GM12878 (cell line): ENCODE results near the gene TTLL4. TPM values are rescaled to one million over a fixed set of nuclear protein-coding genes. Genes with fewer than 3 reads are reported as not detected.
A peak's percentile ranks its signal among the peaks of the same experiment; 100 is the strongest.

Source experiments
- ASH2L ChIP-seq: fragments of 300-600, 200-600 bp; sonication (generic); IDR thresholded peaks from 2 replicates; pipeline ENCODE4 v1.6.1; 2017; ENCODE audit warnings: low read depth, mild to moderate bottlenecking, borderline replicate concordance
- CBFB ChIP-seq: IDR thresholded peaks from 2 replicates; pipeline ENCODE4 v1.6.1; 2016; ENCODE audit warnings: antibody characterized with exemption, low read depth
- CBX3 ChIP-seq: fragments of 200-600 bp; sonication (generic); IDR thresholded peaks from 2 replicates; pipeline ENCODE4 v1.6.1; 2016; ENCODE audit warnings: low read depth, borderline replicate concordance
- EP300 ChIP-seq, 2 experiments: fragments of 150-350 bp in 1 of 2; IDR thresholded peaks; 2 replicates each; pipeline ENCODE4 v1.6.1; 2011 to 2012; ENCODE audit warnings: low read depth in 2 of 2, low read length in 2 of 2, borderline replicate concordance in 1 of 2, improper control_type of control experiment in 1 of 2, inconsistent platforms in 1 of 2; ENCODE audit not compliant: control insufficient read depth in 1 of 2
- GABPA ChIP-seq: IDR thresholded peaks from 2 replicates; pipeline ENCODE4 v1.6.1; 2014; ENCODE audit warnings: antibody characterized with exemption, low read depth, mild to moderate bottlenecking, inconsistent platforms
- HDAC2 ChIP-seq: fragments of 200-600 bp; sonication (generic); IDR thresholded peaks from 2 replicates; pipeline ENCODE4 v1.6.1; 2017
- POU2F2 ChIP-seq: IDR thresholded peaks from 3 replicates; pipeline ENCODE4 v1.6.1; 2011; ENCODE audit warnings: low read depth, mild to moderate bottlenecking, low read length, borderline replicate concordance
- RCOR1 ChIP-seq: conservative IDR thresholded peaks from 2 replicates; pipeline ENCODE4 v1.6.1; 2012; ENCODE audit warnings: low read depth, low read length, improper control_type of control experiment
- RFX5 ChIP-seq: IDR thresholded peaks from 2 replicates; pipeline ENCODE4 v1.6.1; 2011; ENCODE audit warnings: low read depth, low read length, improper control_type of control experiment
- SMARCA5 ChIP-seq: fragments of 450-650 bp; IDR thresholded peaks from 2 replicates; pipeline ENCODE4 v1.6.1; 2017; ENCODE audit warnings: mild to moderate bottlenecking
- SREBF1 ChIP-seq: IDR thresholded peaks from 2 replicates; pipeline ENCODE4 v1.6.1; 2012; ENCODE audit warnings: mild to moderate bottlenecking, low read length
- STAT1 ChIP-seq: fragments of 450-650 bp; conservative IDR thresholded peaks from 2 replicates; pipeline ENCODE4 v1.6.1; 2014; ENCODE audit warnings: antibody characterized with exemption, mild to moderate bottlenecking
- TCF12 ChIP-seq: IDR thresholded peaks from 2 replicates; pipeline ENCODE4 v1.6.1; 2011; ENCODE audit warnings: low read depth, mild to moderate bottlenecking, low read length
- TCF7 ChIP-seq: IDR thresholded peaks from 2 replicates; pipeline ENCODE4 v1.6.1; 2014; ENCODE audit warnings: antibody characterized with exemption, borderline replicate concordance
- YY1 ChIP-seq: IDR thresholded peaks from 2 replicates; pipeline ENCODE4 v1.6.1; 2011; ENCODE audit warnings: low read depth, mild to moderate bottlenecking, low read length
- ZSCAN29 ChIP-seq: fragments of 450-650 bp; IDR thresholded peaks from 2 replicates; pipeline ENCODE4 v1.6.1; 2017; ENCODE audit warnings: mild to moderate bottlenecking, moderate library complexity
- polyA plus RNA-seq, 11 experiments: library from polyadenylated mRNA; depleted of rRNA in 4 of 11; unstranded in 6 of 11; stranded (reverse) in 5 of 11; fragments of >200 nt; fragmentation: Nextera tagmentation in 4 of 11; fragmentation: Illumina TruSeq in 1 of 11; extraction: Ambion mirVana in 4 of 11; extraction: Trizol in 1 of 11; gene quantifications; 1 replicate in 1 of 11; 2 replicates in 10 of 11; pipeline versions ENCODE4 v1.2.1 to v1.2.3, GENCODE V29; 2011 to 2016; ENCODE audit warnings: inconsistent platforms in 2 of 11, missing spikeins in 2 of 11, low read depth in 1 of 11
- total RNA-seq, 4 experiments: library from RNA; depleted of rRNA in 3 of 4; stranded (reverse); fragments of >200 nt in 3 of 4; fragmentation: Illumina TruSeq in 1 of 4; extraction: Trizol in 1 of 4; gene quantifications; 2 replicates each; pipeline versions ENCODE4 v1.2.1 to v1.2.3, GENCODE V29; 2013 to 2021
- TF ChIP-seq, protein P1 (sequence below): fragments of 450-650 bp; IDR thresholded peaks from 2 replicates; pipeline ENCODE4 v1.6.1; 2017; ENCODE audit warnings: mild to moderate bottlenecking, low read depth, inconsistent platforms; ENCODE audit not compliant: poor library complexity, severe bottlenecking
- TF ChIP-seq, protein P2 (sequence below): IDR thresholded peaks from 2 replicates; pipeline ENCODE4 v1.6.1; 2012; ENCODE audit warnings: low read depth, low read length, improper control_type of control experiment
- TF ChIP-seq, protein P3 (sequence below): IDR thresholded peaks from 2 replicates; pipeline ENCODE4 v1.6.1; 2012; ENCODE audit warnings: improper control_type of control experiment, low read depth, low read length; ENCODE audit not compliant: insufficient replicate concordance

Gene TTLL4
- total and polyA plus RNA-seq, 10 of the 15 experiments (the other 5 are each of a cell fraction or from before 2014, with no cell fraction given): 16.6 to 63.1 (median 32.9) TPM

DNA sequence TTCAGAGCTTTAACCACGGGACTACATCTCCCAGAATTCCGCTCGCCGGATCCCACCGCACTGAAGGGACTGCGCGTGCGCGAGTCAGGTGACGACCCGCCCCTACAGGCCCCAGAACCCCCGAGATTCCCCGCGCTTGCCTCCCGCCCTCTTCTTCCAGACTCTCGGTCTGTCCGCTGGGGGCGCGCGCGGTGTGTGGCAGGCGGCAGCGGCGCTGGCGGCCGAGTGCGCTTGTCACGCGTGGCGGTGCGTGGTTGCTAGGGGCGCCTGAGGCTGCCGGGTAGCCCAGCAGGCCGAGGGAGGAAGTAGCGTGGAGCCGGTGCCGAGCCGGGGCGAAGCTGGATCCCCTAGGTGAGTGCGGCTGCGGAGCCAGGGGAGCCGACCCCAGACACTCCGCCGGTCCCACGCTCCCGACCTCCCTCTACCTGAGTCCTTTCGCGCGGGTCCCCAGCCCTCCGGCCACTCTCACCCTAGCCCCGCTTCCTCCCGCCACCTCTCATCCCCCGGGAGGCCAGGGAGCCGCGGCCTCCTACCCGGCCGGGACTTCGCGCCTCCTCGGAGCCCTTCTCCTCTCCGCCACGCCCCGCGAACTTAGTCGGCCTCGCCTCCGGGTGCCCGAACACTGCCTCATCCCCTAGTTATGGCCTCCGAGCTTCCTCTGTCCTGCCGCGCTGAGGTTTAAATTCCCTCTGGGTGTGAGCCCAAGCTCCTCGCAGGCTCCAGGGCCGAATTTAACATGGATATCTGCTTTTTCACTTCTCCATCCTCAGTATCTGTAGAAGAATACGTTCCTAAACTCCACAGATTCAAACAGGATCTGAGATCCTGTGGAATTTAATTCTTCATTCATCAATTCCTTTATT is at the start of gene TTLL4 (continued):
- TF ChIP-seq EP300 (IDR thresholded peaks at IDR 0.05; ENCODE audit: borderline replicate concordance in 1 of 2, control insufficient read depth in 1 of 2, low read depth in 2 of 2, low read length in 2 of 2) (no peak), SMARCA5 (peak; percentile 78; the same call in 1 of the 2 replicates), STAT1 (peak; percentile 79; the same call in 1 of the 2 replicates), TCF12 (no peak), TCF7 (no peak), RCOR1 (no peak), CBFB (no peak), SREBF1 (peak; percentile 63), HDAC2 (no peak), ZSCAN29 (no peak), CBX3 (no peak), GABPA (no peak), RFX5 (peak; percentile 76; the same call in 1 of the 2 replicates), YY1 (peak; percentile 76), POU2F2 (0 out of 3 replicates have a peak, but pooled peaks have one; percentile 34), ASH2L (no peak)
- TF ChIP-seq, protein P1, sequence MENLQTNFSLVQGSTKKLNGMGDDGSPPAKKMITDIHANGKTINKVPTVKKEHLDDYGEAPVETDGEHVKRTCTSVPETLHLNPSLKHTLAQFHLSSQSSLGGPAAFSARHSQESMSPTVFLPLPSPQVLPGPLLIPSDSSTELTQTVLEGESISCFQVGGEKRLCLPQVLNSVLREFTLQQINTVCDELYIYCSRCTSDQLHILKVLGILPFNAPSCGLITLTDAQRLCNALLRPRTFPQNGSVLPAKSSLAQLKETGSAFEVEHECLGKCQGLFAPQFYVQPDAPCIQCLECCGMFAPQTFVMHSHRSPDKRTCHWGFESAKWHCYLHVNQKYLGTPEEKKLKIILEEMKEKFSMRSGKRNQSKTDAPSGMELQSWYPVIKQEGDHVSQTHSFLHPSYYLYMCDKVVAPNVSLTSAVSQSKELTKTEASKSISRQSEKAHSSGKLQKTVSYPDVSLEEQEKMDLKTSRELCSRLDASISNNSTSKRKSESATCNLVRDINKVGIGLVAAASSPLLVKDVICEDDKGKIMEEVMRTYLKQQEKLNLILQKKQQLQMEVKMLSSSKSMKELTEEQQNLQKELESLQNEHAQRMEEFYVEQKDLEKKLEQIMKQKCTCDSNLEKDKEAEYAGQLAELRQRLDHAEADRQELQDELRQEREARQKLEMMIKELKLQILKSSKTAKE: no peak
- TF ChIP-seq, protein P2, sequence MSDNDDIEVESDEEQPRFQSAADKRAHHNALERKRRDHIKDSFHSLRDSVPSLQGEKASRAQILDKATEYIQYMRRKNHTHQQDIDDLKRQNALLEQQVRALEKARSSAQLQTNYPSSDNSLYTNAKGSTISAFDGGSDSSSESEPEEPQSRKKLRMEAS: peak; percentile 91
- TF ChIP-seq, protein P3, sequence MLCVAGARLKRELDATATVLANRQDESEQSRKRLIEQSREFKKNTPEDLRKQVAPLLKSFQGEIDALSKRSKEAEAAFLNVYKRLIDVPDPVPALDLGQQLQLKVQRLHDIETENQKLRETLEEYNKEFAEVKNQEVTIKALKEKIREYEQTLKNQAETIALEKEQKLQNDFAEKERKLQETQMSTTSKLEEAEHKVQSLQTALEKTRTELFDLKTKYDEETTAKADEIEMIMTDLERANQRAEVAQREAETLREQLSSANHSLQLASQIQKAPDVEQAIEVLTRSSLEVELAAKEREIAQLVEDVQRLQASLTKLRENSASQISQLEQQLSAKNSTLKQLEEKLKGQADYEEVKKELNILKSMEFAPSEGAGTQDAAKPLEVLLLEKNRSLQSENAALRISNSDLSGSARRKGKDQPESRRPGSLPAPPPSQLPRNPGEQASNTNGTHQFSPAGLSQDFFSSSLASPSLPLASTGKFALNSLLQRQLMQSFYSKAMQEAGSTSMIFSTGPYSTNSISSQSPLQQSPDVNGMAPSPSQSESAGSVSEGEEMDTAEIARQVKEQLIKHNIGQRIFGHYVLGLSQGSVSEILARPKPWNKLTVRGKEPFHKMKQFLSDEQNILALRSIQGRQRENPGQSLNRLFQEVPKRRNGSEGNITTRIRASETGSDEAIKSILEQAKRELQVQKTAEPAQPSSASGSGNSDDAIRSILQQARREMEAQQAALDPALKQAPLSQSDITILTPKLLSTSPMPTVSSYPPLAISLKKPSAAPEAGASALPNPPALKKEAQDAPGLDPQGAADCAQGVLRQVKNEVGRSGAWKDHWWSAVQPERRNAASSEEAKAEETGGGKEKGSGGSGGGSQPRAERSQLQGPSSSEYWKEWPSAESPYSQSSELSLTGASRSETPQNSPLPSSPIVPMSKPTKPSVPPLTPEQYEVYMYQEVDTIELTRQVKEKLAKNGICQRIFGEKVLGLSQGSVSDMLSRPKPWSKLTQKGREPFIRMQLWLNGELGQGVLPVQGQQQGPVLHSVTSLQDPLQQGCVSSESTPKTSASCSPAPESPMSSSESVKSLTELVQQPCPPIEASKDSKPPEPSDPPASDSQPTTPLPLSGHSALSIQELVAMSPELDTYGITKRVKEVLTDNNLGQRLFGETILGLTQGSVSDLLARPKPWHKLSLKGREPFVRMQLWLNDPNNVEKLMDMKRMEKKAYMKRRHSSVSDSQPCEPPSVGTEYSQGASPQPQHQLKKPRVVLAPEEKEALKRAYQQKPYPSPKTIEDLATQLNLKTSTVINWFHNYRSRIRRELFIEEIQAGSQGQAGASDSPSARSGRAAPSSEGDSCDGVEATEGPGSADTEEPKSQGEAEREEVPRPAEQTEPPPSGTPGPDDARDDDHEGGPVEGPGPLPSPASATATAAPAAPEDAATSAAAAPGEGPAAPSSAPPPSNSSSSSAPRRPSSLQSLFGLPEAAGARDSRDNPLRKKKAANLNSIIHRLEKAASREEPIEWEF: no peak
